DND-41 (cell line): Measurements from ENCODE around the gene NFIA.

Experiments used
- CTCF ChIP-seq: IDR thresholded peaks from 2 replicates; pipeline ENCODE4 v1.5.1; 2012; ENCODE audit warnings: borderline replicate concordance, low read length, moderate library complexity, mild to moderate bottlenecking; ENCODE audit not compliant: poor library complexity, severe bottlenecking; ENCODE audit errors: extremely low read depth
- EZH2 ChIP-seq: IDR thresholded peaks from 3 replicates; pipeline ENCODE4 v1.6.1; 2012; ENCODE audit warnings: borderline replicate concordance, low read depth, mild to moderate bottlenecking, moderate library complexity, low read length, inconsistent platforms; ENCODE audit not compliant: severe bottlenecking

DNA sequence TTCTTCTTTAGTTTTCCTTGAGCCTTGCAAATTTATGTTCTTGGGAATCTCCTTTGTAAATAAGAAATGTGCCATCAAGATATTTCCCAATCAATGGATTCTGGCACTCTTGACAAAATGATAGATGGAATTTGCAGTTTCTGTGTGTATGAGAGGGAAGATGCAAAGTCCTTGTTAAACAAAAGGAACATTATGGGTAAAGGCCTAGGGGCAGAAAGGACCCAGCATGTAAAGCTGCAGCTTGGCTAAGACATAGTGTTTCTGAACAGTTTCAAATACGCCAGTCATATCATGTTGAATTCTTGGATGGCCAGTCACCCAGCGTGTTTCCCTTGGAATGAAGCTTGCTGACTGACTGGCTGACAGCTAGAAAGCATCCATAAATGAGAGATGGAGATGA lies 210.8 kb downstream of the NFIA start:
- TF ChIP-seq CTCF = no peak
- TF ChIP-seq EZH2 = no peak
